Suppressor macrophage treated with lipopolysaccharide for 4 hours (primary cell): ENCODE measurements around the gene TNS2.
"Not testable (repeated sequence)": the region's sequence is repeated elsewhere in the genome, so short reads cannot be mapped to it uniquely, and the experiment has no call there.

Experiments used
- DNase-seq: peaks from one replicate; pipeline ENCODE4 v3.0.0-alpha.2; 2020

The TNS2 gene, protein sequence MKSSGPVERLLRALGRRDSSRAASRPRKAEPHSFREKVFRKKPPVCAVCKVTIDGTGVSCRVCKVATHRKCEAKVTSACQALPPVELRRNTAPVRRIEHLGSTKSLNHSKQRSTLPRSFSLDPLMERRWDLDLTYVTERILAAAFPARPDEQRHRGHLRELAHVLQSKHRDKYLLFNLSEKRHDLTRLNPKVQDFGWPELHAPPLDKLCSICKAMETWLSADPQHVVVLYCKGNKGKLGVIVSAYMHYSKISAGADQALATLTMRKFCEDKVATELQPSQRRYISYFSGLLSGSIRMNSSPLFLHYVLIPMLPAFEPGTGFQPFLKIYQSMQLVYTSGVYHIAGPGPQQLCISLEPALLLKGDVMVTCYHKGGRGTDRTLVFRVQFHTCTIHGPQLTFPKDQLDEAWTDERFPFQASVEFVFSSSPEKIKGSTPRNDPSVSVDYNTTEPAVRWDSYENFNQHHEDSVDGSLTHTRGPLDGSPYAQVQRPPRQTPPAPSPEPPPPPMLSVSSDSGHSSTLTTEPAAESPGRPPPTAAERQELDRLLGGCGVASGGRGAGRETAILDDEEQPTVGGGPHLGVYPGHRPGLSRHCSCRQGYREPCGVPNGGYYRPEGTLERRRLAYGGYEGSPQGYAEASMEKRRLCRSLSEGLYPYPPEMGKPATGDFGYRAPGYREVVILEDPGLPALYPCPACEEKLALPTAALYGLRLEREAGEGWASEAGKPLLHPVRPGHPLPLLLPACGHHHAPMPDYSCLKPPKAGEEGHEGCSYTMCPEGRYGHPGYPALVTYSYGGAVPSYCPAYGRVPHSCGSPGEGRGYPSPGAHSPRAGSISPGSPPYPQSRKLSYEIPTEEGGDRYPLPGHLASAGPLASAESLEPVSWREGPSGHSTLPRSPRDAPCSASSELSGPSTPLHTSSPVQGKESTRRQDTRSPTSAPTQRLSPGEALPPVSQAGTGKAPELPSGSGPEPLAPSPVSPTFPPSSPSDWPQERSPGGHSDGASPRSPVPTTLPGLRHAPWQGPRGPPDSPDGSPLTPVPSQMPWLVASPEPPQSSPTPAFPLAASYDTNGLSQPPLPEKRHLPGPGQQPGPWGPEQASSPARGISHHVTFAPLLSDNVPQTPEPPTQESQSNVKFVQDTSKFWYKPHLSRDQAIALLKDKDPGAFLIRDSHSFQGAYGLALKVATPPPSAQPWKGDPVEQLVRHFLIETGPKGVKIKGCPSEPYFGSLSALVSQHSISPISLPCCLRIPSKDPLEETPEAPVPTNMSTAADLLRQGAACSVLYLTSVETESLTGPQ (N-terminal part only)

DNA sequence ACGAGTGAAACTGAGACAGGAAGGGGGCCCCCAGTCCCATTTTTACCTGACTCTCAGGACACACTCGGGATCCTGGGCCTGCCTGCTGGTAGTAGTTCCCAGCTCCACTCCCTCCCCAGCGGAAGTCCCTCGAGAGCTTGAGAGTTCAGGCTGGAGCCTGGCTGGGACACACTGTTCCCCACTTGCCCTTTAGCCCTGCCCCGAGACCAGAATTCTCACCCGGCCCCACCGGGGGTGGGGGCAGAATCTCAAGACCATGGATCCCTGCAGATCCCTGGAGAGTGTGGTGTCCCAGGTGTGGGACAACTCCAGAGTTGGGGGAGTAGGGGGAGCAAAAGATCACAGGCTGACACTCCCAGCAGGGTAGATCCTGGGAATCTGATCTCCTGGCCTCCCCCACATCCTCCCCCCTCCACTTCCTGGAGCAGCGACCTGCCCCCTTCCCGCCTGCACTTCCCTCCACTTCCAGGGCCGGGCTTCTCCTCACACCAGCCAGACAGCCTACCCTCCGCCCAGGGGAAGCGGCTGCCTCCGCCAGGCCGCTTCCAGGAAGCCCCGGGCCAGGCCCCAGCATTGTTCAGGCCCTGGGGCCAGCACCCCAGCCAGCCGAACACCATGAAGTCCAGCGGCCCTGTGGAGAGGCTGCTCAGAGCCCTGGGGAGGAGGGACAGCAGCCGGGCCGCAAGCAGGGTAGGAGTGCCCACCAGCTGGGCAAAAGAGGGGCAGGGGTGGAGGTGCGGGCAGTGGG, at the start of gene TNS2:
Gene TNS2 (plus strand): TSS at position 495 of the 748 bp plus-strand sequence. CDS start 121 bp downstream, at position 616.
- DNase-seq: no peak

- no peak for DNase-seq
Observed at GRCh38 chr12:53004178-53004577, 45.7 kb upstream of the TNS2 start.

DNA sequence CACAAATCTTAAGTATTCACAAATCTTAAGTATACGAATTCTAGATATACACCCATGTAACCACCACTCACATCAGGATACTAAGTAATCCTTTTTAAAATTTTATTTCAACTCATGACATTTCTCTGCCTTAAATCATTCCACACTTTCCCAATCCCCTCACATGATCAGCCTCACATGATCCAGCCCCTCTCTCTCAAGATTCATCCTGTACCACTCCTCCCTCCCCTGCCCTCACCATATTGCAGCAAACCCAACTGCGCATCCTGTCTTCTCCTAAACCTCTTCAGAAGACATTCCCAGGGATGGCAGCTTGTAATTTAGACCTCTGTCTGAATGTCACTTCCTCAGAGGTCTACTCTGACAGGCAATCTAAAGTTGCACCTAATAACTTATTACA, 45.3 kb upstream of the TNS2 start:
- DNase-seq: peak; percentile 35

GRCh38 chr12:53005215-53005985, 44.5 kb upstream of the TNS2 start:
- DNase-seq: no peak

DNA sequence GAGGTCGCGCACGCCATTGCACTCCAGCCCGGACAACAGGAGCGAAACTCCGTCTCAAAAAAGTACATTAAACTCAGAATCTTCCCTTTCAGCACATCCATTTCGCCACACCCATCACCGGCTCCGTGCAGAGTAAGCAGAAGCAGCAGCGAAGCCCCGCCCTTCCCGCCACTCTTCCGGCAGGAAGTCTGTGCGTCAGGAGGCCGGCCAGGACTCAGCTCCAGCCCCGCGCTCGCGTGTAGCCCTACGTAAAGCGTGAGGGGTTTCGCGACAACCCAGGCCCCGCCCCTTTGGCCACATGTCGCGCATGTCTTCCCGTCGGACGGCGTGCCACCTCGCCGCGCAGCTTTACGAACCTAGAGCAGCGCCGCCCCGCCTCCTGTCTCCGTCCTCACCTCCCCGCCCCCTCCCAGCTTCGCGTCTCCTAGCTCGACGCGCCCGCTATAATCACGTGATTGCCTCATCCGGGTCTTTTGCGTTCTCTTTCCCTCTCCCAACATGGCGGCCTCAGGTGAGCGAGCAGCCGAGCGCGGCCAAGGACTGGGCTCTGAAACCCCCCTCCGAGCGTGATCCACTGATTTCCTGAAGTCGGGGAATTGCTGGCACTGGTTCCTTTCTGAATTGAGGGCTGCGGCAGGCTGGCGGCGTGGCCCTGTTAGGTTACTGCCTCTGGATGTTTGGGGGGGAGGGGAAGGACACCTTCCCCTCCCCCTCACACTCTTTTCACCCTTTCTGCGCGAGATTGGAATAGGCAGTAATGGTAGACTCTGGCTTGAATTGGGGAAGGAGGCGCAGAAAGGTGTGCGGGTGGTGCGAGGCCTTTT, 43.7 kb upstream of the TNS2 start, which contains the start of gene EIF4B:
Gene EIF4B (plus strand): TSS at position 471 of the 824 bp plus-strand sequence. CDS start 28 bp downstream, at position 499.
- peak; percentile 100 for DNase-seq

- DNase-seq: peak; percentile 84
Observed at GRCh38 chr12:53006810-53007309, 43.0 kb upstream of the TNS2 start.

- no peak for DNase-seq
Observed at GRCh38 chr12:53007343-53007742, 42.5 kb upstream of the TNS2 start.

DNA sequence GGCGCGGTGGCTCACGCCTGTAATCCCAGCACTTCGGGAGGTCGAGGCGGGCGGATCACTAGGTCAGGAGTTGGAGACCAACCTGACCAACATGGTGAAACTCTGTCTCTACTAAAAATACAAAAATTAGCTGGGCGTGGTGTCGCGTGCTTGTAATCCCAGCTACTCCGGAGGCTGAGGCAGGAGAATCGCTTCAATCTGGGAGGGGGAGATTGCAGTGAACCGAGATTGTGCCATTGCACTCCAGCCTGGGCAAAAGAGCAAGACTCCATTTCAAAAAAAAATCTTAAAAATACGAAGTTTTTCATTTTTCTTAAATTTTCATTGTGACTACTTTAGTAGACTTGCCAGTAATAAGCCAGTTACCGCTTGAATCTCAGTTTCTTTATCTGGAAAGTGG, 41.1 kb upstream of the TNS2 start:
- DNase-seq: not testable (repeated sequence)

DNA sequence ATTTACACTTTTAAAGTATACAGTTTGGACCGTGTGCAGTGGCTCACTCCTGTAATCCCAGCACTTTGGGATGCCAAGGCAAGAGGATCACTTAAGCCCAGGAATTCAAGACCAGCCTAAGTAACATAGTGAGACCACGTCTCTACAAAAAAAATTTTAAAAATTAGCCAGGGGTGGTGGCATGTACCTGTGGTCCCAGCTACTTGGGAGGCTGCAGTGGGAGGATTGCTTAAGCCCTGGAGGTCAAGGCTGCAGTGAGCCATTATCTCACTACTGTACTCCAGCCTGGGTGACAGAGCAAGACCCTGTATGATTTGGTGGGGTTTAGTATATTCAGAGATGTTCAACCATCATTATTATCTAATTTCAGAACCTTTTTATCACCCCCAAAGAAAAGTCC, 38.9 kb upstream of the TNS2 start:
- no peak for DNase-seq

DNA sequence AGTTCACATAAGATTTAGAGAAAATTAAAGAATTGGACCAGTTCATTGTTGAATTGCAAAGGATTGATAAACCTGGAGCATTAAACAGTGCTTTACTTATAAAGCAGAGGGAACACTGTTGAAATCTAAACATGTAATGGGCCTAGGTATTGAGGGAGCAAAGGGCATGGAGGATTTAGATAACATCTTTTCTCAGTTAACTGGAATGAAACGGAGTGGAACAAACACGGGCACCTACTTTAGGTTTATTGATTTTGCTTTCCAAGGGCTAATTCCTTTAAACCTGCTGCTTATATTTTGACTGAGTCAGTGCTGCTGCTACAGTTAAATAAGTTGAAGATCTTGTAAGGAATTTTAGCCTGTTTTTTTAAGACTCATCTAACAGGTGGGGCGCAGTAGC, 38.0 kb upstream of the TNS2 start:
- DNase-seq: no peak

- no peak for DNase-seq
Observed at GRCh38 chr12:53012928-53013327, 36.9 kb upstream of the TNS2 start.

GRCh38 chr12:53014709-53015108, 35.2 kb upstream of the TNS2 start:
- no peak for DNase-seq

DNA sequence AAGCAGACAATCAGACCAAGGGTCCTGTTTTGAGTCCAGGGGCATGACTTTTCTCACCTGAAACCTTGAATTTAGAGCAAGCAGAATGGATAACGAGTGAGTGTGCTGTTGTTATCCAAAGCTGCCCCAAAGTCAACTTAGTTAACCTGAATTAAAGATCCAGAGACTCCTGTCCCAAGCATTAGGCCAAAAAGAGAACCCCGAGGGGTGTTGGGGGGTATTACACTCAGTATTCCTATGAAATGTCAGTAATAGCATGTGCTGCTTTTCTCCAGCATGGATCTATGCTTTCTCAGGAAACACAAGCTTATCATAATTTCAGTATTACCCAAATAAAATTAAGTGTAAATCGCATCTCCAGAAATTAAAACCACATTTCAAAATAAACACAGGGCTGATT, 24.6 kb upstream of the TNS2 start:
- DNase-seq: no peak

DNA sequence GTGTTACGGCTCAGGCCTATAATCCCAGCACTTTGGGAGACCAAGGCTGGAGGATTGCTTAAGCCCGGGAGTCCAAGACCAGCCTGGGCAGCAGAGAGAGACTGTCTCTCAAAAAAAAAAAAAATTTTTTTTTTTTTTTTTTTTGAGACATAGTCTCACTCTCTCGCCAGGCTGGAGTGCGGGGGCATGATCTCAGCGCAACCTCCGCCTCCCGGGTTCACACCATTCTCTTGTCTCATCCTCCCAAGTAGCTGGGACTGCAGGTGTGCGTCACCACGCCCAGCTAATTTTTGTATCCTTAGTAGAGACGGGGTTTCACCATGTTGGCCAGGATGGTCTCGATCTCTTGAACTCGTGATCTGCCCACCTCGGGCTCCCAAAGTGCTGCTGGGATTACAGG, 22.9 kb upstream of the TNS2 start:
- not testable (repeated sequence) for DNase-seq

GRCh38 chr12:53031616-53032015, 18.2 kb upstream of the TNS2 start:
- DNase-seq: no peak

GRCh38 chr12:53033832-53034231, 16.0 kb upstream of the TNS2 start:
- not testable (repeated sequence) for DNase-seq

DNA sequence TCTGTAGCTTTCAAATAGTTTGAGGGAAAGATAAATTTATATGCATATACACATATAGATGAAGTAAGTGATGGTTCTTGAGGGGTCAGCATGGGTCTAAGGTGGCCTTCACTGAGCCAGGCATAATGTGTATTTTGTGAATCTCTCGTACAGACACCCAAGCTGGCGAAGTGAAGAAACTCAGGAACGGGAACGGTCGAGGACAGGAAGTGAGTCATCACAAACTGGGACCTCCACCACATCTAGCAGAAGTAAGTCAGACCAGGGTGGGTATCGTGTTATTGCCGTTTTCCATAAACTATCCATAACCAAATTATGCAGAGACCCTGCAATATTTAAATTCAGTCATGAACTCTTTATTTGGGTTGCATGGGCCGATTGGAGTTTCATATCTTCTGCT, 15.4 kb upstream of the TNS2 start:
- DNase-seq: no peak

DNA sequence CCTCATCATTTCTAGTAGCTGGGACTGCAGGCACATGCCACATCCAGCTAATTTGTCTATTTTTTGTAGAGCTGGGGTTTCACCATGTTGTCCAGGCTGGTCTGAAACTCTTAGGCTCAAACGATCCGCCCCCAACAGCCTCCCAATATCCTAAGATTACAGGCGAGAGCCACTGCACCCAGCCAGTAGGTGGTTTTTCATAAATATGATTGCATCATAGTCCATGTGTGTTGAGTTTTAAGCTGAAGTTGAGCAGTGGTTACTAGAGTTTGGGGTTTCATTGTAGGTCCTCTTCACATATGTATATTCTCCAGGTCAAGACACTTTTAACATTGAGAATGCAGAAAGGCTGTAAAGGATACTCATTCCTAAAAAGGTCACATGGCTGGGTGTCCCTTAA, 13.1 kb upstream of the TNS2 start:
- no peak for DNase-seq

DNA sequence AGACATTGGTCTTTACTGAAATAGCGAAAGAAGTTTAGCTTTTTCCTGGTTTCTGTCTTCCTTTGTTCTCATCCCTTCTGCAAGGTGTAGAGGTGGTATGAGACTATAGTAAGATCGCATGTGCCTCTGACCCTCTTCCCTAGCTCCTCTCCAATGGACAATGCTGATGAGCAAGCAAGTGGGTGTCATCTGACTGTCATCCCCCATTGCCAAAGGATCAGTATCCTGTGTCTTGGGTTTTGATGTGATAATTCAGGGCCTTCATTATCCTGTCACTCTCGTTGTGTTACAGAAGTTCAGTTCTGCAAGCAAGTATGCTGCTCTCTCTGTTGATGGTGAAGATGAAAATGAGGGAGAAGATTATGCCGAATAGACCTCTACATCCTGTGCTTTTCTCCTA, 10.0 kb upstream of the TNS2 start:
- DNase-seq: no peak
